Measurements from ENCODE around the gene CHN1.

CHN1 gene

GRCh38 chr2:174781298-174781697, 223.9 kb downstream of the CHN1 start:
- DNase-seq = no peak

DNA sequence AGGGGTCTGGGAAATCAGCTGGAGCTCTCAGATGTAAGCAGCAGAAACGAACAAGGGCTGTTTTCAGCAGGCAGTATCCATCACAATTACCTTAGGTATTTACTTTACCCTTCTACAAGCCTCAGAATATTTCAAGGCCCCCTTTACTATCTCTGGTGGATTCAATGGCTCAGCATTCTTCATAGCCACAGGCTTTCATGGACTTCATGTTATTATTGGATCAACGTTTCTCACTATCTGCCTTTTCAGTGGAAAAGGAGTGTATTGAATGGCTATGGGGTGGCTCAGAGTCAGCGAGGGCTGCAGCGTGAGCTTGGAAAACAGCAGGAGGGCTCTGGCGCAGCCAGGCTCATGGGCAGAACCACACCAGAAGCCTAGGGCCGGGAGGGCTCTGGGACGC, 224.3 kb downstream of the CHN1 start:
- DNase-seq = no peak

DNA sequence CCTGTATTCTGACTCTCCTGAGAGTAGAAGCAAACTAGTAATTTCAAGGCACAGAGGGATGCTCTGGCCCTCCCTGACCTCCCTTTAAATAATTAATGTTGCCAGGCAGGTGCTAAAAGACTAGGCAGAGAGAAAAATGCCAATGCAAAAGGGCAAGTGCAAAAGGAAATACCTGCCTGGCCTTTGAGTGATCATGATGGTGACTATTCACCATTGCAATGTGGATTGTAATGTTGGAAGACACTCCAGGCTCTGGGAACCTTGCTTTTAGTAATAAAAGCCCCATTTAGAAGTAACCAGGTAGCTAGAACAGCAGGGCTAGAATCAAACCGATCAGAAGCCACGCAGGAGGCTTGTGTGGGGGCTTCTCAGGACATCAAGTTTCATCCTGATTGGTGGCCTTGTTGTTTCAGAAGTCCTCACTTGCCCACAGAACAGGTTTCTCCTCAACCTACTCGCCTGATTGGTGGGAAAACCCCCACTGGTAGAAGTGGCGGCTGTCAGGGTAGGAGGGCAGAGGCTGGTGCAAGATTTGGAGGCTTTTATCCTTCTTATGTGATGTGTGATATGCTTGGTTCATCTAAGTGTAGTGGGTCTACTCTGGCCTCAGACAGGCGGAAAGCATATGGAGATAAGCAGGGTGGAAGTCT, 224.9 kb downstream of the CHN1 start:
- DNase-seq = no peak

- DNase-seq = no peak
Observed at GRCh38 chr2:174779361-174779928, 225.7 kb downstream of the CHN1 start.

GRCh38 chr2:174778085-174778981, 226.8 kb downstream of the CHN1 start:
- peak; percentile 34 for DNase-seq

- DNase-seq = no peak
Observed at GRCh38 chr2:174777347-174778084, 227.7 kb downstream of the CHN1 start.

- DNase-seq = no peak
Observed at GRCh38 chr2:174776675-174777074, 228.5 kb downstream of the CHN1 start.

GRCh38 chr2:174776223-174776622, 229.0 kb downstream of the CHN1 start:
- no peak for DNase-seq

GRCh38 chr2:174775571-174775980, 229.6 kb downstream of the CHN1 start:
- DNase-seq = no peak

DNA sequence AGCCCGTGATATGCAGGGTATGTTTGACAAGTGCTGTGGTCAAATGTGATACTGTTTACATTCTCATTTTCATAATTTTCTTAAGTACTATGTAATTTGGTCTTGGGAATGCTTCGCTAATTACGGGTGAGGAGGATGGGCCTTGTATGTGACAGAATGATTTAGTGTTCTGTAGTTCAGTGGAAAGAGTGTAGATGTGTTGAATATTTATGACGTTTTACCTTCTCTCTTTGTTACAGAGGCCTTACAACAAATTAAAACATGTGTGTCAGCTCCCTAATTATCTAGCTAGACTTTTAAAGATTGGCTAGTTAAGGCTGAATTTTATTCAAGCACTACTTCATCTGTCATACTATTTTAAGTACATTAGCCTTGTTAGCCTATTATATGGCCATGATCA, 230.3 kb downstream of the CHN1 start:
- no peak for DNase-seq

- DNase-seq = no peak
Observed at GRCh38 chr2:174773215-174773614, 232.0 kb downstream of the CHN1 start.

- DNase-seq = no peak
Observed at GRCh38 chr2:174772472-174772801, 232.7 kb downstream of the CHN1 start.

DNA sequence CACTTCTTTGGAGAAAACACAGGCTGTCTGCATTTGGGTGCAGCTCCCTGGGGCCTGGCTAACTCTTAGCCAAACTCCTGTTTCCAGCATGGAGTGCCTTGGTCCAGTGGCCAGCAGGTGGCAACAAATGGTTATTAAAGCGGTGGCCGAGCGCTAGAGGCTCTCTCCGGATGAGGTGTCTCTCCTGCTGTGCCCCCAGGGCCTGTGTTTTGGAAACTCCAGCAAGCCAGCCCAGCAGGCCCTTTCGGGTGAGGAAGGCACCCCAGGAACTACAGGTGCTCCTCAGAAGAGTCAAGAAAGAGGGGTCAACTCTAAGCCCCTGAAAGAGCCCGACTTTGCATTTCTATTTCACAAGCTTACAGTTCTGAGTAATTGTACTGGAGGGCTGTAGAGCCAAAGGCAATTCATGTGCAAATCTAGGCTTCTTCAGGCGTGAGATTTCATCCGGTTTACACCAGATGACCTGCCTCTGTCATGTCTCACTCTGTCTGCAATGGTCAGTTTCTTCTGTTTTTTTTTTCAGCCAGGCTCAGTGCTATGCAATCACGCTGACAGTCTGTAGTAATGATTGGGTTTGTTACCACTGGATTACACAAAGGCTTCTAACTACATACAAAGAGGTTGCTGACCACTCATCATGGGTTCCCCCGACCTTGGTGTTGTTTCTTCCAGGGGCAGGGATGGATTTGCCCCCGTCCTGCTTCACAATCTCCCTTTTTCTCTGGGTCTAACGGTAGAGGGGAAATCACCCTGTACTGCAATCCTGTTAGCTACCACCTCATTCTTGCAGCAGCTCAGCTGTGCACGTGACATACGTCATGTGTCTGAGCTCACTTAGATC, 233.3 kb downstream of the CHN1 start:
- DNase-seq = no peak

DNA sequence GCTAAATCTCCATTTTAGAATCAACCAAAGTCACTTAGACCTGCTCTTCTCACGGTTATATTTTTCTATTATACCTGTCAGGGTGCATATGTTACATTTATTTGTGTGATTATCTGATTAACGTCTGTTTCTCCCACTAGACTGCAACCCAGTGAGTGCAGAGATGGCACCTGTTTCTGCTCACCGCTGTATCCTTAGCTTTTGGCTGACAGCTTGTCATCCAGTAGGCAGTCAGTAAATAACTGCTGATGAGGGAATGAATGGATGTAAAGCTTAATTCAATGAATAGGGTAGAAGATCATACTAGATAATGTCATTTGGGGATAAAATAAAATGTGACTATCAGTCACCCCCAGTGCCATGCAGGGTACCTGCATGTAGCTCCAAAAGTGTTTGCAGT, 234.0 kb downstream of the CHN1 start:
- DNase-seq = no peak

- no peak for DNase-seq
Observed at GRCh38 chr2:174768557-174768956, 236.6 kb downstream of the CHN1 start.

DNA sequence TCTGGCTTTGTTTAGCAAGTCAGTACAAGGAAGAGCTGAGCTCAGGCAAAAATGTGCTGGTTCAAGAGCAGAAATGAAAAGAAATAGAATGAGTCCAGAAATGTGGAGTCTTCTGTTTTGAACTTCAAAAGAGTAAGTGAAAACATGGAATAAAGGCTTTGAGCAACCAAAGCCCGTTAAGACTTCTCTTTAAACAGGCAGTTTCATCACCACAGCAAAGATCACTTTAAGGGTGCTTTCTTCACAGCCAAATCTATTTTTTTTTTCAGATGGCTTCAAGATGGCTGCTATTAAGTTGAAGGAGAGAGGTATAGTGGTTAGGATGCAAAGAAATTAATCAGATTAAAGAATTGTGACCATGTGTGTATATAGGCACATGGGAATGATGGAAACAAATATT, 238.9 kb downstream of the CHN1 start:
- DNase-seq = no peak

DNA sequence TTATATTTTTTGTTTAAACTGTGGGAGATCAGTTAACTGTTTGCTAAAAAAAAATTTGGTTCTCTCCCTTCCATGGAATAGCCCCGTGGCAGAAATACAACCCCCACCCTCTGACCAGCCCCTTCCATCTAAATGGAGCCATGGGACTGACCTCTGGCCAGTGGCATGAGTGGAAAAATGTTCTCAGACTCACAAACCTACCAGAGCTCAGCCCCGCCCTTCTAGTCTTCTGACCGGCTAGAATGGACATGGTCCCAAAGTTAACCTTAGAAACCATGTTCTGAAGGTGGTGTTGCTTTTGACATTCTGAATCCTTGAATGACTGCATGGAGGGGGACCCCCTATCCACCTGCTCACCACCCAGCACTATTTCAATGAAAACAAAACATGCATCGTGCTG, 239.6 kb downstream of the CHN1 start:
- no peak for DNase-seq

DNA sequence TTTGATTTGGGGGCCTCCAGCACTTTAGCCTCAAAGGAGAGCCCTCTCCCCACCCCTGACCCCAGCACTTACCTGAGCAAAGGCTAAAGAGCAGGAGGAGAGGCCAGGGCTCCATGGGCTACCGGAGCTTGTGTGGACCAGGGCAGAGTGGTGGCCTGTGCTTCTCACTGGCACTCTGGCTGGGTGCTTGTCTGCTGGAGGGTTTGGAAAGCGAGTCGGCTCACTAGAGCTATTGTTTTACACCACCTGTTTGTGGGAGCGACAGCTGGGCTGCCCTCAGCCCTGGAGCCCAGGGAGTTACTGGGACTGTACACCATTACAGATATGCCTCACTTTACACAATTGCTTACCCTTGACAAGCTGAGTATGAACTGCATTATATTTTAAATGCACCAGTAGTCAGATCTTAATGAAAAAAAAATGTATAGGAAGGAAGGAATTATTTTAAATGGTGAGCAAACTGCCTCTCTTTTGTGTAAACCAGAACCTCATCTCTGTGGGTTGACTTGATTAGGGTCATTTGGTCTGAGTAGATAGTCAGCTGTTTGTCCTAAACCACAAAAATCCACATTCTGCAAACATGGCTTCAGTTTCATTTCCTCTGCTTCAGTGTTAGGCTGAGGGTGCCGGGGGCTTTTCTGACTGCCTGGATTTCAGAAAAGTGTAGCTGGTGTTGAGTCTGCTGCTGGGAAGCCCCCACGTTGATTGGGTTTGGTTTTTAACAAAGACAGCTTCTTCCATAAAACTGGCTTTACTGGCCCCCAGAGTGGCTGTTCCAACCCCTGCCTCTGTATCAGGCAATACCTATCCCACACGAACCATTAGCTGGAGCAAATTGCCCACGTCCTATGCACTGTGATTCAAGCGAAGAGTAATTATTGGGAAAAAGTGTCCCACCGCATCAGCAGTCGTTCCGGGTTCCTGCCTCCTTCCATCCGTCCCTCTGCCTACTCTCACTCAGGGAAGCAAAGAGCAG, 240.6 kb downstream of the CHN1 start, which contains the start of gene CHRNA1:
CHRNA1 (minus strand) TSS at position 193 of the 976 bp plus-strand sequence; CDS start at position 115, 78 bp downstream.
- DNase-seq = no peak

- no peak for DNase-seq
Observed at GRCh38 chr2:174763780-174764179, 241.4 kb downstream of the CHN1 start.

GRCh38 chr2:174762464-174762863, 242.7 kb downstream of the CHN1 start:
- no peak for DNase-seq

DNA sequence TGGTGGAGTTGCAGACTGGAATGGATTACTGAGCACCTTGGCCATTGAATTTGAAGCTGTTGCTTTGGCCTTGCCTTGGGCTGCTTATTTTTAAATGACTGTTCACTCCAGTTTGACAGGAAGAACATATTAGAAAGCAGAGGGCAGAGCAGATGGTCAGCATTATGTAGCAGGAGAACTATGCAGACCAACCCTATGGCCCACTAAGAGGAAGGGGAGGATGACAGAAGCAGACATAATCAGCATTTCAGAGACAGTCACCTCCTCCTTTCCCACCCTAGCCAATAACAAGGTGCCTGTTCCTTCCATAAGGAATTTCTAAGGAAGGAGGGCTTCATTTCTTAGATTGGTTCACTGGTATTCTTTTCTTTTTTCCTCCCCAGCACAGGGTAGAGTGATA, 243.3 kb downstream of the CHN1 start:
- DNase-seq = no peak

Measured in activated gamma-delta T cell (primary cell).